Esophagus squamous epithelium (tissue), 4 donors: ENCODE measurements around the gene GRIK2.

Experiments used
- POLR2A ChIP-seq, 4 donors: fragments of 450-650 bp; IDR thresholded peaks; one replicate each; pipeline ENCODE4 v1.6.1; 2017; ENCODE audit warnings: antibody characterized with exemption in 4 of 4, mild to moderate bottlenecking in 4 of 4, moderate library complexity in 3 of 4
- TF ChIP-seq, protein P1 (sequence below), 6 experiments: fragments of 450-650 bp in 4 of 6; fragments of 200-600 bp in 2 of 6; sonication (generic) in 2 of 6; IDR thresholded peaks; one replicate each; pipeline ENCODE4 v1.5.1; 2016 to 2019; ENCODE audit warnings: antibody characterized with exemption in 6 of 6, mild to moderate bottlenecking in 4 of 6, moderate library complexity in 4 of 6

DNA sequence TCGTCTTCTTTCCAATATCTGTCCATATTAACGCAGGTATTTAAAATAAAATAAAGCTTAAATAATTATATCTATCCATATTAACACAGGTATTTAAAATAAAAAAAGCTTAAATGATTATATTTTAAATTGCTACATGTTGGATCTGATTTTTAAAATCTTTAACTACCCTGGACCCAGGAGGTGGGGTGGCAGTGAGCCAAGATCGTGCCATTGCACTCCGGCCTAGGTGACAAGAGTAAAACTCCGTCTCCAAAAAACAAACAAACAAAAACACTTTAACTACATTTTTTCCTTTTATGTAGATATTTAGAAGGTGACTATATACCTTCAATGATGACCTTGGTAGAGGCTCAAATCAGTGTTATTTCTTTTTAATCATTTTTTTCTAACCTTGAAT is 211.9 kb downstream of the GRIK2 start:
- TF ChIP-seq, protein P1, sequence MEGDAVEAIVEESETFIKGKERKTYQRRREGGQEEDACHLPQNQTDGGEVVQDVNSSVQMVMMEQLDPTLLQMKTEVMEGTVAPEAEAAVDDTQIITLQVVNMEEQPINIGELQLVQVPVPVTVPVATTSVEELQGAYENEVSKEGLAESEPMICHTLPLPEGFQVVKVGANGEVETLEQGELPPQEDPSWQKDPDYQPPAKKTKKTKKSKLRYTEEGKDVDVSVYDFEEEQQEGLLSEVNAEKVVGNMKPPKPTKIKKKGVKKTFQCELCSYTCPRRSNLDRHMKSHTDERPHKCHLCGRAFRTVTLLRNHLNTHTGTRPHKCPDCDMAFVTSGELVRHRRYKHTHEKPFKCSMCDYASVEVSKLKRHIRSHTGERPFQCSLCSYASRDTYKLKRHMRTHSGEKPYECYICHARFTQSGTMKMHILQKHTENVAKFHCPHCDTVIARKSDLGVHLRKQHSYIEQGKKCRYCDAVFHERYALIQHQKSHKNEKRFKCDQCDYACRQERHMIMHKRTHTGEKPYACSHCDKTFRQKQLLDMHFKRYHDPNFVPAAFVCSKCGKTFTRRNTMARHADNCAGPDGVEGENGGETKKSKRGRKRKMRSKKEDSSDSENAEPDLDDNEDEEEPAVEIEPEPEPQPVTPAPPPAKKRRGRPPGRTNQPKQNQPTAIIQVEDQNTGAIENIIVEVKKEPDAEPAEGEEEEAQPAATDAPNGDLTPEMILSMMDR (IDR thresholded peaks at IDR 0.05): no peak
- no peak for TF ChIP-seq POLR2A (IDR thresholded peaks at IDR 0.05)
